Activated naive CD4-positive, alpha-beta T cell treated with Interleukin-2 at 50 U/mL for 16 hours (primary cell): ENCODE measurements around the gene MT1H.
"Not testable (repeated sequence)": the region's sequence is repeated elsewhere in the genome, so short reads cannot be mapped to it uniquely, and the experiment has no call there.

ENCODE experiments used
- DNase-seq: peaks from one replicate; pipeline ENCODE4 v3.0.0-alpha.2; 2020

MT1H gene

GRCh38 chr16:56669005-56669839 lies at the start of gene MT1H:
Gene MT1H, plus strand, starts transcription at chr16:56669814. Its CDS starts 71 bp downstream, at chr16:56669885.
- no peak for DNase-seq

- no peak for DNase-seq
Measured at GRCh38 chr16:56620339-56620897, 49.2 kb upstream of the MT1H start.

- DNase-seq, result not testable (repeated sequence)
Measured at GRCh38 chr16:56621665-56622445, 47.8 kb upstream of the MT1H start.

- not testable (repeated sequence) for DNase-seq
Measured at GRCh38 chr16:56623184-56623583, 46.4 kb upstream of the MT1H start.

- DNase-seq, result no peak
Measured at GRCh38 chr16:56623637-56624036, 46.0 kb upstream of the MT1H start.

- DNase-seq, result peak; percentile 68
Measured at GRCh38 chr16:56625140-56625942, 44.3 kb upstream of the MT1H start, which contains the start of gene MT1E. Gene MT1E, plus strand, starts transcription at chr16:56625781. Its CDS starts 71 bp downstream, at chr16:56625852.

- no peak for DNase-seq
Measured at GRCh38 chr16:56625943-56626654, 43.5 kb upstream of the MT1H start.

GRCh38 chr16:56626685-56627084 lies 42.9 kb upstream of the MT1H start:
- no peak for DNase-seq

- DNase-seq, result no peak
Measured at GRCh38 chr16:56628486-56629350, 40.9 kb upstream of the MT1H start.

GRCh38 chr16:56629531-56629930 lies 40.1 kb upstream of the MT1H start:
- no peak for DNase-seq

GRCh38 chr16:56630134-56630533 lies 39.5 kb upstream of the MT1H start:
- no peak for DNase-seq

GRCh38 chr16:56631197-56631596 lies 38.4 kb upstream of the MT1H start:
- no peak for DNase-seq

- no peak for DNase-seq
Measured at GRCh38 chr16:56631832-56632155, 37.8 kb upstream of the MT1H start.

GRCh38 chr16:56632156-56632847 lies 37.3 kb upstream of the MT1H start, which contains the start of gene MT1M:
Gene MT1M, plus strand, starts transcription at chr16:56632659. Its CDS starts 73 bp downstream, at chr16:56632732.
- no peak for DNase-seq

GRCh38 chr16:56632848-56633365 lies 36.7 kb upstream of the MT1H start:
- no peak for DNase-seq

- DNase-seq, result no peak
Measured at GRCh38 chr16:56633535-56633934, 36.1 kb upstream of the MT1H start.

GRCh38 chr16:56634715-56635440 lies 34.7 kb upstream of the MT1H start:
- no peak for DNase-seq

- DNase-seq, result no peak
Measured at GRCh38 chr16:56635441-56635967, 34.1 kb upstream of the MT1H start.
